GM21723 (cell line): ENCODE results near the gene SLC22A8.
"Not testable (repeated sequence)": the region's sequence is repeated elsewhere in the genome, so short reads cannot be mapped to it uniquely, and the experiment has no call there.

Experiments
- ATAC-seq: cut with Tn5 transposase; IDR thresholded peaks from one replicate; pipeline ENCODE4 v1.9.1; 2021; ENCODE audit warnings: mild to moderate bottlenecking, moderate library complexity; ENCODE audit not compliant: unreplicated experiment

SLC22A8 gene

GRCh38 chr11:62988276-62988675, 27.4 kb downstream of the SLC22A8 start:
- ATAC-seq = no peak

- no peak for ATAC-seq
These were observed 30.4 kb downstream of the SLC22A8 start for GRCh38 chr11:62985041-62985750.

GRCh38 chr11:62984451-62984991, 31.1 kb downstream of the SLC22A8 start, which contains the start of gene SLC22A6:
Gene SLC22A6, minus strand, starts transcription at chr11:62984967. Its CDS starts 277 bp downstream, at chr11:62984690.
- no peak for ATAC-seq

GRCh38 chr11:62983536-62984199, 32.0 kb downstream of the SLC22A8 start:
- ATAC-seq = no peak

DNA sequence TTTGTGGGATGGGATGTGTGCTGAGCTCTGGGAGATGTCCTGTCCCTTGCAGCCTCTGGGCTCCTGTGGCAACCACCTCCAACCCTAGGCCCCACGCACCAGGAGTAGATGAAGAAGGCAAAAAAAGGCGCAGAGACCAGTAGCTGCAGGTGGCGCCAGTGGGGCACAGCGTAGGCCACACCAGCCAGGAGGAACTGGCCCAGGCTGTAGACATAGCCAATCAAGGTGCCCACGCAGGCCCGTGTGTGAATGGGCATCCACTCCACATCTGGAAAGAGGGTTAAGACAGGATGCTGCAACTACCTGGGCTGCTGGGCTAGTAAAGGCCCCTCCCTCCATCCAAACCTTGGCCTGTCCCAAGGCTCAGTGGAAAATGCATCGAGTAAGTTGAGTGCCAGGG, 33.9 kb downstream of the SLC22A8 start:
- ATAC-seq = no peak

GRCh38 chr11:62980133-62980760, 35.4 kb downstream of the SLC22A8 start:
- no peak for ATAC-seq

GRCh38 chr11:62976109-62976508, 39.5 kb downstream of the SLC22A8 start:
- no peak for ATAC-seq

GRCh38 chr11:62974848-62975522, 40.7 kb downstream of the SLC22A8 start:
- no peak for ATAC-seq

DNA sequence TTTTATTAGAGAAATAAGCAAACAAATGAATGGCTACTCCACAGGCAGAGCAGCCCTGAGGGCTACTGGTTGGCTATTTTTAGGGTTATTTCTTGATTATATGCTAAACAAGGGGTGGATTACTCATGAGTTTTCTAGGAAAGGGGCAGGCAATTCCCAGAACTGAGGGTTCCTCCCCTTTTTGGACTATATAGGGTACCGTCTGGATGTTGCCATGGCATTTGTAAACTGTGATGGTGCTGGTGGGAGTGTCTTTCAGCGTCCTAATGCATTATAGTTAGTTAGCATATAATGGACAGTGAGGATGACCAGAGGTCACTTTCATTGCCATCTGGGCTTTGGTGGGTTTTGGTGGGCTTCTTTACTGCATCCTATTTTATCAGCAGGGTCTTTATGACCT, 50.1 kb downstream of the SLC22A8 start:
- ATAC-seq = no peak

- no peak for ATAC-seq
These were observed 53.2 kb downstream of the SLC22A8 start for GRCh38 chr11:62962391-62962790.

- ATAC-seq = no peak
These were observed 54.5 kb downstream of the SLC22A8 start for GRCh38 chr11:62961017-62961570.

DNA sequence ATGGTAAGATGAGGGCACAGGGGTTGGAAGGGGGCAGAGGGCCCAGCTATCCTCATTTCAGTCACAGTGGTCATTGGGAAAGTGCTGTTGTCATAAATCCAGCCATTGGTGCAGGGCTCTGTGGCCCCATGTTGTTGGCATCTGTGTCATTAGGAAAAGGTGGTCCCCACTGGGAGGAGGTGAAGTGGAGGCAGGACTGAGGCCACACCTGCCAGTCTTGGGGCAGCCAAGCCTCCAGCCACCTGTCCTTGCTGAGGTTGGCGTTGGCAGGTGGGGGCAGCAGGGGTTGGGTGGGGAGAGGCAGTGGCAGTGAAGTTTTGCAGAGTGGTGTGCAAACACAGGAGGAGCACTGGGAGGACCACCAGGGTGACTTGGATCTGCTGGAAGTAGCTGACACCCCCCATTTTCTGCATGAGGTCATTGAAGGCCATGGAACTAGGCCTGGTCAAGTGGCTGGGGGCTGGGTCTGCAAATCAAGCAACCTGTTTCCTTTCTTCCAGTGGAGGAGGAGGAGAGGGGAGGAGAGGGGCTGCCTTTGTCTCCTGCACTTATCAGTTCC, 56.1 kb downstream of the SLC22A8 start:
- no peak for ATAC-seq

DNA sequence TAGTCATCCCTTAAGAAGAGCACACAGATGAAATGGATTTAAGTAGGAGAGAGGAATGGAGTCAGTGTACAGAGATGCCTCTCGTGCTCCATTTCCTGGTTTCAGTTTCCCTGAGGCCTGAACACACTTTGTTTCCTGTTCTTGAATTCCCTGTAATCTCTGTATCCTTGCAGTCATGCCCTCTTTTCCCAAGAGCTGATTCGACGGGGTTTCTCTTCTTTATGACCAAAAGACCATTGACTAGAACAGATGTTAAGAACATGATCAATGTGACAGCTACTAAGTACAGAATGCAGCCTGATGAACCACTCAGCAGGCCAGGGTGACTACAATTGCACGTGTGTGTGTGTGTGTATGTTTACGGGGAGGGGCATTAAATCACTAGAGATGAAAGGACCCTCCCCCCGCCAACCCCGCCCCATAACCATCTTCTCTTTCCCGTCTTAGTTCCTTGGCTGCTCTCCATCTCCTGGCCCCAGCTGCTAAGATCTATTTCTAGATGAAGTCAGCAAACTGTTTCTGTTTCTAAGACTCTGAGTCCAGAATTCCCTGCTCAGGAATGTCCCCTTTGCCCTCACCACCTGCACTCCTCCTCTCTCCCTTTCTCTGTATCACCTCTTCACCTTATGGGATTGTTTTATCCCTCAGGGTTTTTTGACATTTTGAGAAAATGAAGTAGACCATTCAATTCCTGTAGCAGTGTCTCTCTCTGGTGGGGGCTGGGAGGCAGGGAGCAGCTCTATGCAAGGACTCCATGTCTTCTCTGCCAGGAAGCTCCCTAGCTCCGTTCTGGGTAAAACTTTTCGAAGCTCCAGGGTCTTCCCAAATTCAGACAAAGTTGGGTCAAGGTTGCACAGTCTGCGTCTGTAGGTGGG, 56.9 kb downstream of the SLC22A8 start:
- ATAC-seq = no peak

DNA sequence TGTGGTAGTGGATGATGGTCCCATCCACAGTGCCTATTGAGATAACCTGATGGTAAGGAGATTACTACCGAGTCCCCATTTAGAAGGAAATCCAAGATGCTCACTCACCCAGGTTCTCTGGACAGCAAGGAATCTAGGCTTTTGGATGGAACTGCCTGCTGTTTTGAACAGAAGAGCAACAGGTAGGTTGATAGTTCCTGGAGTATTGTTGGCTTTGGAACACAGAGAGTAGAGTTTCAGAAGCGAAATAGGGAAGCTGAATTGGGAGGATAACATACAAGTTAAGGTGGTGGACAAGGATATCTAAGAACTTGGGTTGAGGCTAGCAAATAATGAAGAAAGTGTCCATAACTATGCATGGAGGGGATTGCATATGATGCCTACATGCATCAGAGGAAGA, 58.5 kb downstream of the SLC22A8 start:
- ATAC-seq = no peak

DNA sequence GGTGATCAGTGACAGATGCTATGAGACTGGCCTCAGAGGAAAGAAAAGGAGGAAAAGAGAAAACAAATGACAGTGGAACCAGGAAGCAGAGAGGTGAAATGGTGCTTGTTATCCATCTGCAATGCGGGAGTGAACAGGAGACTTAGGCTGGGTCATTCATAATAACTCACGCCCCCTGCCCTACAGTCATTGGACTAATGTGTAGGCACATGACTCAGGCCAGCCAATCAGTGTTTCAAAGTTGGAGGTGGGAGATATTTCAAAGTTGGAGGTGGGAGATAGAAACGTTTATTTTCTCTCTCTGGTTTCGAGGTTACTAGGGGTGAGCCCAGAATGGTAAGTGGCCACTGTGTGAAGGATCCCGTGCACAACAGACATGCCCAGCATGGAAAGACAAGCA, 61.2 kb downstream of the SLC22A8 start:
- ATAC-seq = no peak

- no peak for ATAC-seq
These were observed 61.8 kb downstream of the SLC22A8 start for GRCh38 chr11:62953811-62954210.

DNA sequence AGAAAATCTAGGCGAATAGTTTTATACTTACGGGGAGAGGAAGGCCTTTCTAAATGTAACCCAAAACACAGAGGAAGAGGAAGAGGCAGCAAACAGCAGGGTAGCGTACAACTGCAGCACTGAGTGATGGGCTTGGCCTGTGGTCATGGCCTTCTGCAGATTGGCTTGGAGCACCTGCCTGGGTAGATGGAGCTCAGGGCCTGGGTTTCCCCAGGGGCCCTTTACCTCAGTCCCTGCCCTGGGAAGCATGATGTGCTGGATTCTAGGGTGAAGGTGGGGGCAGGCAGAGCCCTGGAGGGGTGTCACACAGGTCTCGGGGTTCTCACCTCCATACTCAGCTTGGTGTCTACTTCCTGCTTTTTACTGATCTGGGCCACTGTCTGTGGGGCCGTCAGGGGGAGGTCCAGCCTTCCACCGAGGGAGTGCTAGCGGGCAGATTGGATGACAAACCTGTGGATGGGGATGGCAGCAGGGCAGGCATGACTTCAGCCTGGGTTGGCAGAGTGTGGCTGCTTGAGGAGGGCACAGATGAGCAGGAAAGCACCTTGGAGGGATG, 66.8 kb downstream of the SLC22A8 start:
- no peak for ATAC-seq

DNA sequence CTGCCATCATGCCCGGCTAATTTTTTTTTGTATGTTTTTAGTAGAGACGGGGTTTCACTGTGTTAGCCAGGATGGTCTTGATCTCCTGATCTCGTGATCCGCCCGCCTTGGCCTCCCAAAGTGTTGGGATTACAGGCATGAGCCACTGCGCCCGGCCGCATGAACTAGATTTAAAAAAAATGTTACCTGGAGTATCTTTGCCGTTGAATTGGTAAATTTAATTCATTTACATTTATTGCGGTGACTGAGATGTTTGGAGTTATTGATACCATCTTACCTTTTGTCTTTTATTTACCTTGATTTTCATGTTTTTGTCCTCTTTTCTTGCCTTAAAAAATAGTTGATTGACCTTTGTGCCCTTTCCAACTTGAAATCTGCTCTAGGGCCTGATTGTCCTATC, 70.1 kb downstream of the SLC22A8 start:
- not testable (repeated sequence) for ATAC-seq
